HCT116 (cell line): ENCODE results near the gene MOB3A. TPM values are rescaled to one million over a fixed set of nuclear protein-coding genes. Genes with fewer than 3 reads are reported as not detected.

Experiments used
- ATAC-seq: fragments of 200-7000 bp; cut with Tn5 transposase; 2 replicates; pipeline ENCODE4 v1.9.1; 2020; ENCODE audit warnings: mild to moderate bottlenecking, moderate library complexity
- BruUV-seq: library from RNA; stranded (reverse); fragments of 400-500 nt; replicated peaks from 2 replicates; lab custom pipeline; 2021; lab: Mats Ljungman, UMichigan
- CTCF ChIA-PET: fragments of 300-600 bp; sonication (Branson Sonifier 250); formaldehyde crosslinking; loops from one replicate; lab custom pipeline; 2021; ENCODE audit warnings: antibody characterized with exemption; lab: Charles Lee
- POLR2A ChIA-PET: fragments of 300-600, 350-600 bp; sonication (Branson Sonifier 250); formaldehyde crosslinking; loops from one replicate; lab custom pipeline; 2021; ENCODE audit warnings: antibody characterized with exemption; lab: Charles Lee
- RAD21 ChIA-PET, 2 experiments: fragments of 300-600 bp; sonication (Branson Sonifier 250); formaldehyde crosslinking; loops; one replicate each; lab custom pipeline; 2023; ENCODE audit warnings: low total read pairs in 2 of 2; ENCODE audit not compliant: uncharacterized antibody in 2 of 2, unreplicated experiment in 2 of 2, low non-redundant PET in 1 of 2; lab: Charles Lee
- DNase-seq: peaks from one replicate; pipeline ENCODE4 v3.0.0-alpha.2; 2010; ENCODE audit warnings: low read depth, low spot score
- H2AFZ ChIP-seq: fragments of 200-600 bp; shearing (Covaris generic), sonication (generic); 2 replicates; pipeline ENCODE4 v1.6.1; 2017; ENCODE audit warnings: low read depth, mixed run types, mixed read lengths, antibody characterized with exemption, low read length; ENCODE audit not compliant: poor library complexity, severe bottlenecking
- H3K27ac ChIP-seq: 2 replicates; pipeline ENCODE4 v1.5.1; 2012; ENCODE audit warnings: low read depth, low read length
- H3K27me3 ChIP-seq: fragments of 200-600 bp; sonication (generic); 2 replicates; pipeline ENCODE4 v1.6.1; 2016; ENCODE audit warnings: mixed run types, low read length, mixed read lengths; ENCODE audit not compliant: insufficient read depth
- H3K36me3 ChIP-seq, 2 experiments: fragments of 200-500 bp in 1 of 2; fragments of 200-600 bp in 1 of 2; sonication (Bioruptor generic) in 1 of 2; sonication (generic) in 1 of 2; 2 replicates each; pipeline versions ENCODE4 v1.5.1 to v1.6.1; 2014 to 2016; ENCODE audit warnings: low read length in 2 of 2, inconsistent platforms in 1 of 2, mixed read lengths in 1 of 2, mixed run types in 1 of 2; ENCODE audit not compliant: insufficient read depth in 2 of 2, control insufficient read depth in 1 of 2
- H3K4me1 ChIP-seq, 2 experiments: fragments of 200-600 bp in 1 of 2; sonication (generic) in 1 of 2; 2 replicates each; pipeline versions ENCODE4 v1.5.1 to v1.6.1; 2012 to 2017; ENCODE audit warnings: low read length in 2 of 2, inconsistent platforms in 1 of 2, mild to moderate bottlenecking in 1 of 2, mixed read lengths in 1 of 2, mixed run types in 1 of 2, moderate library complexity in 1 of 2; ENCODE audit not compliant: insufficient read depth in 2 of 2, control insufficient read depth in 1 of 2
- H3K4me2 ChIP-seq: fragments of 200-600 bp; sonication (generic); 2 replicates; pipeline ENCODE4 v1.6.1; 2017; ENCODE audit warnings: mixed run types, low read length, mixed read lengths
- H3K4me3 ChIP-seq, 2 experiments: fragments of 200-600 bp in 1 of 2; sonication (generic) in 1 of 2; replicated peaks in 1 of 2; 2 replicates each; pipeline ENCODE4 v1.5.1; 2011 to 2016; ENCODE audit warnings: low read length in 2 of 2, control low read depth in 1 of 2, low read depth in 1 of 2, mild to moderate bottlenecking in 1 of 2, mixed read lengths in 1 of 2, mixed run types in 1 of 2
- H3K79me2 ChIP-seq: fragments of 200-600 bp; sonication (generic); 2 replicates; pipeline ENCODE4 v1.6.1; 2017; ENCODE audit warnings: mild to moderate bottlenecking, mixed run types, low read length, moderate library complexity, mixed read lengths; ENCODE audit not compliant: insufficient read depth
- H3K9ac ChIP-seq: fragments of 200-600 bp; sonication (generic); 2 replicates; pipeline ENCODE4 v1.6.1; 2016; ENCODE audit warnings: low read length, mixed read lengths
- H3K9me2 ChIP-seq: fragments of 200-600 bp; sonication (generic), shearing (Covaris generic); 2 replicates; pipeline ENCODE4 v1.6.1; 2017; ENCODE audit warnings: mixed run types, mild to moderate bottlenecking, moderate library complexity; ENCODE audit not compliant: insufficient read depth
- H3K9me3 ChIP-seq, 2 experiments: fragments of 200-500 bp in 1 of 2; fragments of 200-600 bp in 1 of 2; sonication (Bioruptor generic) in 1 of 2; sonication (generic) in 1 of 2; 2 replicates each; pipeline ENCODE4 v1.6.1; 2014 to 2017; ENCODE audit warnings: low read length in 2 of 2, mixed read lengths in 2 of 2, inconsistent platforms in 1 of 2, low read depth in 1 of 2, mild to moderate bottlenecking in 1 of 2, mixed run types in 1 of 2, moderate library complexity in 1 of 2; ENCODE audit not compliant: control insufficient read depth in 1 of 2, insufficient read depth in 1 of 2
- H4K20me1 ChIP-seq: fragments of 200-600 bp; sonication (generic), shearing (Covaris generic); 2 replicates; pipeline ENCODE4 v1.6.1; 2017; ENCODE audit warnings: mixed run types, mild to moderate bottlenecking, moderate library complexity; ENCODE audit not compliant: insufficient read depth
- ATF3 ChIP-seq: IDR thresholded peaks from 2 replicates; pipeline ENCODE4 v1.6.1; 2012
- CEBPB ChIP-seq: IDR thresholded peaks from 2 replicates; pipeline ENCODE4 v1.6.1; 2012; ENCODE audit warnings: low read depth
- EGR1 ChIP-seq: IDR thresholded peaks from 2 replicates; pipeline ENCODE4 v1.6.1; 2012; ENCODE audit warnings: low read depth
- ELF1 ChIP-seq: IDR thresholded peaks from 2 replicates; pipeline ENCODE4 v1.6.1; 2012; ENCODE audit warnings: low read depth, borderline replicate concordance
- EZH2 ChIP-seq: fragments of 200-600 bp; sonication (generic); IDR thresholded peaks from 2 replicates; pipeline ENCODE4 v1.6.1; 2017; ENCODE audit warnings: antibody characterized with exemption, mixed run types
- EZH2phosphoT487 ChIP-seq: fragments of 200-600 bp; IDR thresholded peaks from 2 replicates; pipeline ENCODE4 v1.6.1; 2018; ENCODE audit warnings: antibody characterized with exemption, borderline replicate concordance
- FOSL1 ChIP-seq: IDR thresholded peaks from 2 replicates; pipeline ENCODE4 v1.6.1; 2012; ENCODE audit warnings: low read depth
- POLR2A ChIP-seq: IDR thresholded peaks from 2 replicates; pipeline ENCODE4 v1.7.0; 2011; ENCODE audit warnings: borderline replicate concordance; ENCODE audit not compliant: insufficient read depth, insufficient read length; ENCODE audit errors: extremely low read depth
- RAD21 ChIP-seq: IDR thresholded peaks from 2 replicates; pipeline ENCODE4 v1.6.1; 2012; ENCODE audit warnings: low read depth, mild to moderate bottlenecking
- SIN3A ChIP-seq: IDR thresholded peaks from 2 replicates; pipeline ENCODE4 v1.6.1; 2012; ENCODE audit warnings: low read depth
- TCF7L2 ChIP-seq: IDR thresholded peaks from 2 replicates; pipeline ENCODE4 v1.7.0; 2011; ENCODE audit warnings: borderline replicate concordance, inconsistent platforms; ENCODE audit not compliant: insufficient read depth, insufficient read length; ENCODE audit errors: extremely low read depth
- ZFX ChIP-seq: fragments of 450-650 bp; IDR thresholded peaks from 2 replicates; pipeline ENCODE4 v1.6.1; 2017
- intact Hi-C: fragments of 100-400 bp; cut with micrococcal nuclease; formaldehyde crosslinking; loops from 2 replicates; pipeline ENCODE4 v1.10.0; 2022
- total RNA-seq: library from RNA; stranded (reverse); gene quantifications from one replicate; pipeline ENCODE4 v1.2.1, GENCODE V29; 2021; ENCODE audit not compliant: unreplicated experiment

MOB3A gene
- total RNA-seq, 1 experiment from 2014 or later: 32.1 TPM

GRCh38 chr19:2070436-2070827 is 25.7 kb downstream of the MOB3A start:
- no peaks in the 10 kb centered on the region for H4K20me1 ChIP-seq
- no peaks in the 10 kb centered on the region for H3K9me3 ChIP-seq
- ChIA-PET RAD21 (no interaction called here), POLR2A (interaction anchor here (1.7 kb wide), 1 partner anchor 11 kb away, joined by 5 read pairs; no protein-coding TSS in a partner anchor), CTCF (interaction anchor here (0.6 to 1.7 kb wide), 6 partner anchors 17 to 51 kb away, joined by 3 to 9 read pairs (median 6); no protein-coding TSS in a partner anchor)
- no peaks in the 10 kb centered on the region for H3K27me3 ChIP-seq
- H3K79me2 ChIP-seq: no peaks in the 10 kb centered on the region
- BruUV-seq: no TSS peak
- TF ChIP-seq CEBPB (no peak), POLR2A (no peak), EZH2 (no peak), ATF3 (no peak), TCF7L2 (no peak), SIN3A (no peak), ZFX (no peak), FOSL1 (no peak), RAD21 (no peak), EZH2phosphoT487 (no peak), ELF1 (no peak), EGR1 (no peak)
- H3K4me3 ChIP-seq: no peak overlapping the region
- H3K9me2 ChIP-seq: no peaks in the 10 kb centered on the region
- peaks cover 7 to 17% of the 10 kb centered on the region in 2 experiments for H3K4me1 ChIP-seq
- intact Hi-C loops: no loop called here
- no peak overlapping the region for H3K27ac ChIP-seq
- ATAC-seq: no peak
- no peak overlapping the region for H2AFZ ChIP-seq
- DNase-seq: no peak
- no peaks in the 10 kb centered on the region; a peak in 2 of 4 replicates for H3K36me3 ChIP-seq
- no peak overlapping the region for H3K9ac ChIP-seq
- no peak overlapping the region for H3K4me2 ChIP-seq
